Neural progenitor cell (in vitro differentiated cells): Measurements from ENCODE around the gene FAF1.

Experiments used
- EZH2 ChIP-seq: fragments of 200-600 bp; sonication (generic); IDR thresholded peaks from 2 replicates; pipeline ENCODE4 v1.6.1; 2017; ENCODE audit warnings: antibody characterized with exemption, mild to moderate bottlenecking, moderate library complexity
- TF ChIP-seq, protein P1 (sequence below): fragments of 200-600 bp; sonication (generic); IDR thresholded peaks from 2 replicates; pipeline ENCODE4 v1.5.1; 2017; ENCODE audit warnings: antibody characterized with exemption, mild to moderate bottlenecking

- TF ChIP-seq, protein P1, sequence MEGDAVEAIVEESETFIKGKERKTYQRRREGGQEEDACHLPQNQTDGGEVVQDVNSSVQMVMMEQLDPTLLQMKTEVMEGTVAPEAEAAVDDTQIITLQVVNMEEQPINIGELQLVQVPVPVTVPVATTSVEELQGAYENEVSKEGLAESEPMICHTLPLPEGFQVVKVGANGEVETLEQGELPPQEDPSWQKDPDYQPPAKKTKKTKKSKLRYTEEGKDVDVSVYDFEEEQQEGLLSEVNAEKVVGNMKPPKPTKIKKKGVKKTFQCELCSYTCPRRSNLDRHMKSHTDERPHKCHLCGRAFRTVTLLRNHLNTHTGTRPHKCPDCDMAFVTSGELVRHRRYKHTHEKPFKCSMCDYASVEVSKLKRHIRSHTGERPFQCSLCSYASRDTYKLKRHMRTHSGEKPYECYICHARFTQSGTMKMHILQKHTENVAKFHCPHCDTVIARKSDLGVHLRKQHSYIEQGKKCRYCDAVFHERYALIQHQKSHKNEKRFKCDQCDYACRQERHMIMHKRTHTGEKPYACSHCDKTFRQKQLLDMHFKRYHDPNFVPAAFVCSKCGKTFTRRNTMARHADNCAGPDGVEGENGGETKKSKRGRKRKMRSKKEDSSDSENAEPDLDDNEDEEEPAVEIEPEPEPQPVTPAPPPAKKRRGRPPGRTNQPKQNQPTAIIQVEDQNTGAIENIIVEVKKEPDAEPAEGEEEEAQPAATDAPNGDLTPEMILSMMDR: no peak
- TF ChIP-seq EZH2: no peak
Observed at GRCh38 chr1:50659107-50659662, 300.9 kb downstream of the FAF1 start.
